ENCODE results near the gene PRR11.

DNA sequence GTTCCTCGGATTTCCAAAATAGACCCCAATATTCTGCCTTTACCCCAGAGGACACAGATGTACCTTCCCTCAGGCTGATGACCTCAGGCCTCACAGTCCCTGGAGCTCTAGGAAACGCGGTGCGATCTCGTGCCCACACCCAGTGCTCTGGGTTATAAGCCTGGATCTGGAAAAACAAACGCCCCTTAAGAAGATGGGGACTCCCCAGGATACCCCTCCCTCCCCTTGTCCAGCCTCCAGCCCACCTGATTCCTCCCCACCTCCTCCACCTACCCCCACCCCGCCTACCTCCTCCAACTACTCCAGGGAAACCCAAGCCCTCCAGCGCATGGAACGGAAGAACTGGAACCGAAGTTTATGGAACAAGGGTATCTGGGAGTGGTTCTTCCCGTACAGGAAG is 19.1 kb downstream of the PRR11 start:
- TF ChIP-seq, protein P1, sequence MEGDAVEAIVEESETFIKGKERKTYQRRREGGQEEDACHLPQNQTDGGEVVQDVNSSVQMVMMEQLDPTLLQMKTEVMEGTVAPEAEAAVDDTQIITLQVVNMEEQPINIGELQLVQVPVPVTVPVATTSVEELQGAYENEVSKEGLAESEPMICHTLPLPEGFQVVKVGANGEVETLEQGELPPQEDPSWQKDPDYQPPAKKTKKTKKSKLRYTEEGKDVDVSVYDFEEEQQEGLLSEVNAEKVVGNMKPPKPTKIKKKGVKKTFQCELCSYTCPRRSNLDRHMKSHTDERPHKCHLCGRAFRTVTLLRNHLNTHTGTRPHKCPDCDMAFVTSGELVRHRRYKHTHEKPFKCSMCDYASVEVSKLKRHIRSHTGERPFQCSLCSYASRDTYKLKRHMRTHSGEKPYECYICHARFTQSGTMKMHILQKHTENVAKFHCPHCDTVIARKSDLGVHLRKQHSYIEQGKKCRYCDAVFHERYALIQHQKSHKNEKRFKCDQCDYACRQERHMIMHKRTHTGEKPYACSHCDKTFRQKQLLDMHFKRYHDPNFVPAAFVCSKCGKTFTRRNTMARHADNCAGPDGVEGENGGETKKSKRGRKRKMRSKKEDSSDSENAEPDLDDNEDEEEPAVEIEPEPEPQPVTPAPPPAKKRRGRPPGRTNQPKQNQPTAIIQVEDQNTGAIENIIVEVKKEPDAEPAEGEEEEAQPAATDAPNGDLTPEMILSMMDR (IDR thresholded peaks at IDR 0.05): no peak
- TF ChIP-seq EZH2 (IDR thresholded peaks at IDR 0.05) (no peak), EZH2phosphoT487 (IDR thresholded peaks at IDR 0.05) (no peak)
